ENCODE data around the gene SNX8.
"Not testable (repeated sequence)": the region's sequence is repeated elsewhere in the genome, so short reads cannot be mapped to it uniquely, and the experiment has no call there.

Gene SNX8

DNA sequence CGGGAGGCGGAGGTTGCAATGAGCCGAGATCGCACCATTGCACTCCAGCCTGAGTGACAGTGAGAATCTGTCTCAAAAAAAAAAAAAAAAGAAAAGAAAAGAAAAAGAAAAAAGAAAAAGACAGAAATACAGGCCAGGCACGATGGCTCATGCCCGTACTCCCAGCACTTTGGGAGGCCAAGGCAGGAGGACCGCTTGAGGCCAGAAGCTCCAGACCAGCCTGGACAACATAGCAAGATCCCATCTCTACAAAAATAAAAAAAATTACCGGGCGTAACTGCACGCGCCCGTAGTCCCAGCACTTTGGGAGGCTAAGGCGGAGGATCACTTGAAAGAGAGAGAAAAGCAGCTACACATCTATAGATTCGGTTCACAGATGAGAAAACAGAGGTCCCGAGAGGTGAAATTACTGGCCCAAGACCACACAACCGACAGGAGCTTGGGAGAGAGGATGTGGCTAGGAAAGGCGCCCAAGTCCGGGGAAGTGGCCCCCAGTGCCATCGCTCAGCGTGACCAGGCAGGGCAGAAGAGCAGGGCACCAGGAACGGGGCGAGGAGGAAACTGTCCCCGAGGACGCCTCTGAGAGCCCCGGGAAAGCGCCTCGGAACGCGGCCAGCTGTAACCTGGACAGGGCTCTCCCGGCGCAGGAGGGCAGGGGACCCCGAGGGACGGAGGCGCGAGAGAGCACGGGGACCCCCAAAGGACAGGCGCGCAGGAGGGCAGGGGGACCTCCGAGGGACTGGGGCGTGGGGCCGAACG is 612 bp downstream of the SNX8 start:
- peak overlapping the region; percentile 77 for H3K4me3 ChIP-seq (ENCODE audit: low read depth, low read length)
- TF ChIP-seq, protein P1, sequence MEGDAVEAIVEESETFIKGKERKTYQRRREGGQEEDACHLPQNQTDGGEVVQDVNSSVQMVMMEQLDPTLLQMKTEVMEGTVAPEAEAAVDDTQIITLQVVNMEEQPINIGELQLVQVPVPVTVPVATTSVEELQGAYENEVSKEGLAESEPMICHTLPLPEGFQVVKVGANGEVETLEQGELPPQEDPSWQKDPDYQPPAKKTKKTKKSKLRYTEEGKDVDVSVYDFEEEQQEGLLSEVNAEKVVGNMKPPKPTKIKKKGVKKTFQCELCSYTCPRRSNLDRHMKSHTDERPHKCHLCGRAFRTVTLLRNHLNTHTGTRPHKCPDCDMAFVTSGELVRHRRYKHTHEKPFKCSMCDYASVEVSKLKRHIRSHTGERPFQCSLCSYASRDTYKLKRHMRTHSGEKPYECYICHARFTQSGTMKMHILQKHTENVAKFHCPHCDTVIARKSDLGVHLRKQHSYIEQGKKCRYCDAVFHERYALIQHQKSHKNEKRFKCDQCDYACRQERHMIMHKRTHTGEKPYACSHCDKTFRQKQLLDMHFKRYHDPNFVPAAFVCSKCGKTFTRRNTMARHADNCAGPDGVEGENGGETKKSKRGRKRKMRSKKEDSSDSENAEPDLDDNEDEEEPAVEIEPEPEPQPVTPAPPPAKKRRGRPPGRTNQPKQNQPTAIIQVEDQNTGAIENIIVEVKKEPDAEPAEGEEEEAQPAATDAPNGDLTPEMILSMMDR (IDR thresholded peaks at IDR 0.05; ENCODE audit: insufficient read depth, low read depth, low read length, missing control alignments), result no peak
- DNase-seq (ENCODE audit: low read depth), result peak; percentile 63

DNA sequence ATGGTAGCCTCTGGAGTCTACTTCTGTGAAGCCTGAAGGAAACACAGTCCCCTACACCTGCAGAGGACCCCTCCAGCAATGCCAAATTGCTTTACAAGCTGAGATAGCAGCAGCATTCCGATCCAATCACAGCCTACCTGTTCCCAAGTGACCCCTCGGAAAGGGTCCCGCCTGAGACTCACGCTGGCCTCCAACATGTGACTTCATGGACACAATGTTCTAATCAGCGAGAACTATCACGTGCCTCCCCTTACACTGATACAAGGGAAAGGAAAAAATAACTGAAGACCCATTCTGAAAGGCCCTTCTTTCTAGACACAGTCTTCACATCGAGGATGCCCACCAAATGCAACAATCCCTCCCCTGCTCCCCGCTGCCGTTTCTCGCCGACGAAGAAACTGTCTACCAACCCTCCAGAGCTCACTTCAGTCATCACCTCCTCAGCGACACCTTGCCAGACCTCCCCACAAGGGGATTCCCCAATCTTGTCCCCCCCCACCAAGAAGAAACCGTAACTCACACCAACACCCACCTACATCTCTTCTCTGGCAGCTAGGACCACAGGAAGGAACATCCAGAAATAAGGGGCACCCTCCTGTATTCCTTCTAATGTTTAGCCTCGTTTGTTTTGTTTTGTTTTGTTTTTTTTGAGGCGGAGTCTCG is 1.8 kb downstream of the SNX8 start:
- TF ChIP-seq, protein P1 (IDR thresholded peaks at IDR 0.05; ENCODE audit: insufficient read depth, low read depth, low read length, missing control alignments), result no peak
- DNase-seq (ENCODE audit: low read depth), result peak; percentile 84
- peak overlapping the region; percentile 77 for H3K4me3 ChIP-seq (ENCODE audit: low read depth, low read length)

DNA sequence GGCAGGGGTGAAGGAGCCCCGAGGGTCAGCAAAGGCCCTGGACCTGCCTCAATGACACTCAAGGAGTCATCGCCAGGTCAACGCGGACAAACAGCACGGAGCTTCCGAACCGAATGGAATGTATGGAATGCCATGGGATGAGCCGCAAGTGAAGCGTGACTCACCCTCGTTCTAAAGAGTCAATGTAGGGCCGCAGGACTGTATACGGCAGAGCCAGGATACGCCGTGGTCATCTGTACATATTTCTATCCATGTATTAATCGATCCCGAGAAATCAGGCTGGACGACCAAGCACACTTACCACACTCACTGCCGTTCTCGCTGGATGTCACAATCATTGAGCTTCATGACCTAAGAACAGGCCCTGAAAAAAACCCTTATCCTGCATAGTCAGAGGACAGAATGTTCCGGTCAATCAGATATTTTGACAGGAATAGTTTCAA is 4.3 kb downstream of the SNX8 start:
- TF ChIP-seq, protein P1 (IDR thresholded peaks at IDR 0.05; ENCODE audit: insufficient read depth, low read depth, low read length, missing control alignments), result no peak
- DNase-seq (ENCODE audit: low read depth), result no peak
- H3K4me3 ChIP-seq (ENCODE audit: low read depth, low read length), result no peak overlapping the region

DNA sequence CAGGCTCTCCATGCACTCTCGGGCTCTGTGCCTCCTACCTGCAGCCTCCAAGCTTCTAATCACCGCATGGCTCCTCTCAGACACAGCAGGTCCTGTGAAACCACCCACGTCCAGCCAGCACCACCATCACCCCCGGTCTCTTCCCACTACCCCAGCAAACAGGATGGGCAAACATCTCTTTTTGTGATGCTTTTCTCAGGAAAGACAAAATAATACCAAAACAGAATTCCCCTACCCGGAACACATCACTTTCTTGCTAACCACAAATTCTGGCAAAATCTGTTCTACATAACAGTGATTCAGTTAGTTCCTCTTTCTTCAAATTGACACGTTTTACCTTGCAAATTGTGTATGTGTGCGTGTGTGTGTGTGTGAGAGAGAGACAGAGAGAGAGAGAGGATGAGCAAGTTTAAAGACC is 6.5 kb downstream of the SNX8 start:
- DNase-seq (ENCODE audit: low read depth), result peak; percentile 78
- peak overlapping the region; percentile 61 for H3K4me3 ChIP-seq (ENCODE audit: low read depth, low read length)
- TF ChIP-seq, protein P1 (IDR thresholded peaks at IDR 0.05; ENCODE audit: insufficient read depth, low read depth, low read length, missing control alignments), result no peak

DNA sequence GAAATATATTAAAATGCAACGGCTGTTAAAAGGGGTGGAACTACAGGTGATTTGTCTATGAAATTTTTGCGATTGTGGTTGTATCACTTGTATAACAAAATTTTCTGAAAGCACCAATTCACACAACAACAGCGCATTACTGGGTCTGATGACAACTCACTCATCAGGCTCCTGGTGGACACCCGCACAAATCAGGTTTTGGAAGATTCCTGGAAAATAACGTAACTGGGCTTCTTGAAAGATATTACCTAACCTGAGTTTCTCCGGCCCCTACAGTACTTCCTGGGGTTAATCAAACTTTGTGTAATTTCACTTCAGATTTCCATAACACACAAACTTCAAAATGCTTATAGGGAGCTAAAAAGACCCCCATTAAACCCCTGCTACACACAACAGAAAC is 7.6 kb downstream of the SNX8 start:
- H3K4me3 ChIP-seq (ENCODE audit: low read depth, low read length), result peak overlapping the region; percentile 61
- DNase-seq (ENCODE audit: low read depth), result no peak

DNA sequence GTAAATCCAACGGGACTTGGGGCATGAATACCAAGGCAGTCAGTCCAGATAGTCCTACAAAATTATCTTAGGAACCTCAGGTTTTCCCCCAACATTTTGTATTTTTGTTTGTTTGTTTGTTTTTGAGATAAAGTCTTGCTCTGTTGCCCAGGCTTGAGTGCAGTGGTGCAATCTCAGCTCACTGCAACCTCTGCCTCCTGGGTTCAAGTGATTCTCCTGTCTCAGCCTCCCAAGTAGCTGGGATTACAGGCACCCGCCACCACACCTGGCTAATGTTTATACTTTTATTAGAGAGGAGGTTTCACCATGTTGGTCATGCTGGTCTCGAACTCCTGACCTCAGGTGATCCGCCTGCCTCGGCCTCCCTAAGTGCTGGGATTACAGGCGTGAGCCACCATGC is 9.0 kb downstream of the SNX8 start:
- DNase-seq (ENCODE audit: low read depth); H3K4me3 ChIP-seq (ENCODE audit: low read depth, low read length): not testable (repeated sequence)

More for the DNA sequence above, 7.6 kb downstream of the SNX8 start:
- TF ChIP-seq, protein P1 (IDR thresholded peaks at IDR 0.05; ENCODE audit: insufficient read depth, low read depth, low read length, missing control alignments), result no peak

DNA sequence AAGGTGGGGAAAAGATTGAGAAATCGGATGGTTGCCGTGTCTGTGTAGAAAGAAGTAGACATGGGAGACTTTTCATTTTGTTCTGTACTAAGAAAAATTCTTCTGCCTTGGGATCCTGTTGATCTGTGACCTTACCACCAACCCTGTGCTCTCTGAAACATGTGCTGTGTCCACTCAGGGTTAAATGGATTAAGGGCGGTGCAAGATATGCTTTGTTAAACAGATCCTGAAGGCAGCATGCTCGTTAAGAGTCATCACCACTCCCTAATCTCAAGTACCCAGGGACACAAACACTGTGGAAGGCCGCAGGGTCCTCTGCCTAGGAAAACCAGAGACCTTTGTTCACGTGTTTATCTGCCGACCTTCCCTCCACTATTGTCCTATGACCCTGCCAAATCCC is 10.7 kb downstream of the SNX8 start:
- DNase-seq (ENCODE audit: low read depth); H3K4me3 ChIP-seq (ENCODE audit: low read depth, low read length): not testable (repeated sequence)

DNA sequence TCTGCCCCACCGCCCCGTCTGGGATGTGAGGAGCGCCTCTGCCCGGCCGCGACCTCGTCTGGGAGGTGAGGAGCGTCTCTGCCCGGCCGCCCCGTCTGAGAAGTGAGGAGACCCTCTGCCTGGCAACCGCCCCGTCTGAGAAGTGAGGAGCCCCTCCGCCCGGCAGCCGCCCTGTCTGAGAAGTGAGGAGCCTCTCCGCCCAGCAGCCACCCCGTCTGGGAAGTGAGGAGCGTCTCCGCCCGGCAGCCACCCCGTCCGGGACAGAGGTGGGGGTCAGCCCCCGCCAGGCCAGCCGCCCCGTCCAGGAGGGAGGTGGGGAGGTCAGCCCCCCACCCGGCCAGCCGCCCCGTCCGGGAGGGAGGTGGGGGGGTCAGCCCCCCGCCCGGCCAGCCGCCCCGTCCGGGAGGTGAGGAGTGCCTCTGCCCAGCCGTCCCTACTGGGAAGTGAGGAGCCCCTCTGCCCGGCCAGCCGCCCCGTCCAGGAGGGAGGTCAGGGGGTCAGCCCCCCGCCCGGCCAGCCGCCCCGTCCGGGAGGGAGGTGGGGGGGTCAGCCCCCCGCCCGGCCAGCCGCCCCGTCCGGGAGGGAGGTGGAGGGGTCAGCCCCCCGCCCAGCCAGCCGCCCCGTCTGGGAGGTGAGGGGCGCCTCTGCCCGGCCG is 11.4 kb downstream of the SNX8 start:
- H3K4me3 ChIP-seq (ENCODE audit: low read depth, low read length); DNase-seq (ENCODE audit: low read depth): not testable (repeated sequence)
